H1 (cell line): ENCODE data around the gene MXD1. TPM values are rescaled to one million over a fixed set of nuclear protein-coding genes. Genes with fewer than 3 reads are reported as not detected.

Source experiments
- CTCF ChIA-PET: fragments of 300-600 bp; sonication (Branson Sonifier 250); formaldehyde crosslinking; loops from one replicate; lab custom pipeline; 2021; ENCODE audit not compliant: partially characterized antibody; lab: Charles Lee
- POLR2A ChIA-PET: fragments of 300-600 bp; sonication (Branson Sonifier 250); formaldehyde crosslinking; loops from one replicate; lab custom pipeline; 2021; ENCODE audit warnings: inconsistent platforms; ENCODE audit not compliant: partially characterized antibody; lab: Charles Lee
- DNase-seq, 2 experiments: peaks; one replicate each; pipeline versions ENCODE4 v3.0.0 to v3.0.0-alpha.2; 2010 to 2022; ENCODE audit warnings: low spot score in 2 of 2, low read depth in 1 of 2, mixed read lengths in 1 of 2
- FAIRE-seq: peaks from 2 replicates; lab custom pipeline; 2011; peaks lifted over from hg19 to GRCh38; lab: Jason Lieb, UNC
- H2AFZ ChIP-seq: 2 replicates; pipeline ENCODE4 v1.8.1; 2012; ENCODE audit warnings: low read length, inconsistent platforms
- H2AK5ac ChIP-seq: 2 replicates; pipeline ENCODE4 v1.6.1; 2013; ENCODE audit warnings: low read depth, low read length
- H2BK120ac ChIP-seq: replicated peaks from 2 replicates; pipeline ENCODE3; 2013; ENCODE audit warnings: low read depth, low read length, inconsistent platforms
- H2BK12ac ChIP-seq: 2 replicates; pipeline ENCODE4 v1.6.1; 2013; ENCODE audit warnings: low read depth, low read length
- H2BK15ac ChIP-seq: 2 replicates; pipeline ENCODE4 v1.6.1; 2013; ENCODE audit warnings: low read length
- H2BK20ac ChIP-seq: 2 replicates; pipeline ENCODE4 v1.6.1; 2013; ENCODE audit warnings: low read length
- H2BK5ac ChIP-seq: 2 replicates; pipeline ENCODE4 v1.6.1; 2013; ENCODE audit warnings: low read depth, low read length
- H3K14ac ChIP-seq: 2 replicates; pipeline ENCODE4 v1.6.1; 2013; ENCODE audit warnings: inconsistent platforms; ENCODE audit not compliant: insufficient read length
- H3K18ac ChIP-seq: 2 replicates; pipeline ENCODE4 v1.6.1; 2013; ENCODE audit warnings: low read length; ENCODE audit errors: extremely low read depth
- H3K23ac ChIP-seq: 2 replicates; pipeline ENCODE4 v1.6.1; 2013; ENCODE audit warnings: inconsistent platforms; ENCODE audit not compliant: insufficient read length
- H3K23me2 ChIP-seq: 2 replicates; pipeline ENCODE4 v1.6.1; 2013; ENCODE audit warnings: low read depth, low read length
- H3K27ac ChIP-seq: 2 replicates; pipeline ENCODE4 v1.6.1; 2011; ENCODE audit warnings: low read depth, low read length, inconsistent platforms
- H3K27me3 ChIP-seq, 4 experiments: replicated peaks in 1 of 4; 1 replicate in 1 of 4; 2 replicates in 3 of 4; pipeline versions ENCODE4 v1.6.1 to v1.8.1; 2011 to 2013; ENCODE audit warnings: low read length in 3 of 4, mild to moderate bottlenecking in 3 of 4, inconsistent platforms in 2 of 4, mixed read lengths in 2 of 4, moderate library complexity in 1 of 4; ENCODE audit not compliant: control insufficient read depth in 3 of 4, insufficient read depth in 3 of 4; ENCODE audit errors: extremely low read depth in 1 of 4
- H3K36me3 ChIP-seq, 4 experiments: 2 replicates each; pipeline versions ENCODE4 v1.6.1 to v1.8.1; 2011 to 2013; ENCODE audit warnings: mild to moderate bottlenecking in 4 of 4, low read length in 3 of 4, moderate library complexity in 2 of 4, control low read depth in 1 of 4, inconsistent platforms in 1 of 4; ENCODE audit not compliant: insufficient read depth in 4 of 4, control insufficient read depth in 2 of 4
- H3K4ac ChIP-seq: replicated peaks from 2 replicates; pipeline ENCODE3; 2013; ENCODE audit warnings: low read length, low read depth, mixed read lengths, inconsistent platforms; ENCODE audit not compliant: insufficient read length
- H3K4me1 ChIP-seq, 4 experiments: replicated peaks in 1 of 4; 1 replicate in 1 of 4; 2 replicates in 3 of 4; pipeline versions ENCODE4 v1.6.1 to v1.8.1; 2011 to 2013; ENCODE audit warnings: low read length in 3 of 4, inconsistent platforms in 2 of 4, mixed read lengths in 1 of 4; ENCODE audit not compliant: insufficient read depth in 4 of 4, control insufficient read depth in 3 of 4
- H3K4me2 ChIP-seq, 2 experiments: 2 replicates each; pipeline versions ENCODE4 v1.6.1 to v1.8.1; 2011 to 2013; ENCODE audit warnings: low read depth in 2 of 2, low read length in 2 of 2, control low read depth in 1 of 2, inconsistent platforms in 1 of 2, mild to moderate bottlenecking in 1 of 2; ENCODE audit not compliant: insufficient read depth in 1 of 2
- H3K4me3 ChIP-seq, 4 experiments: fragments of 200-600, 300-600 bp in 1 of 4; sonication (generic), shearing (Covaris generic), sonication (Bioruptor Twin) in 1 of 4; 2 replicates each; pipeline versions ENCODE4 v1.5.1 to v1.8.1; 2011 to 2016; ENCODE audit warnings: low read length in 4 of 4, low read depth in 3 of 4, control low read depth in 2 of 4, inconsistent platforms in 2 of 4, mild to moderate bottlenecking in 2 of 4, mixed read lengths in 1 of 4, moderate library complexity in 1 of 4; ENCODE audit not compliant: insufficient read depth in 2 of 4; ENCODE audit errors: extremely low read depth in 1 of 4
- H3K56ac ChIP-seq: replicated peaks from 2 replicates; pipeline ENCODE3; 2013; ENCODE audit warnings: low read depth, mild to moderate bottlenecking, mixed read lengths, low read length, inconsistent platforms; ENCODE audit not compliant: insufficient read length
- H3K79me1 ChIP-seq: 2 replicates; pipeline ENCODE4 v1.6.1; 2013; ENCODE audit warnings: low read depth, low read length, control low read depth
- H3K79me2 ChIP-seq, 2 experiments: 2 replicates each; pipeline versions ENCODE4 v1.6.1 to v1.8.1; 2012 to 2013; ENCODE audit warnings: low read length in 2 of 2, mild to moderate bottlenecking in 2 of 2, inconsistent platforms in 1 of 2; ENCODE audit not compliant: insufficient read depth in 2 of 2, control insufficient read depth in 1 of 2
- H3K9ac ChIP-seq, 4 experiments: replicated peaks in 1 of 4; 1 replicate in 1 of 4; 2 replicates in 3 of 4; pipeline versions ENCODE4 v1.6.1 to v1.8.1; 2011 to 2013; ENCODE audit warnings: low read depth in 3 of 4, low read length in 3 of 4, control low read depth in 2 of 4, mild to moderate bottlenecking in 2 of 4, moderate library complexity in 2 of 4, inconsistent platforms in 1 of 4; ENCODE audit errors: extremely low read depth in 1 of 4
- H3K9me3 ChIP-seq, 2 experiments: 2 replicates each; pipeline versions ENCODE4 v1.6.1 to v1.8.1; 2012 to 2013; ENCODE audit warnings: mild to moderate bottlenecking in 2 of 2, moderate library complexity in 2 of 2, control low read depth in 1 of 2, inconsistent platforms in 1 of 2, low read depth in 1 of 2, low read length in 1 of 2, mixed read lengths in 1 of 2; ENCODE audit not compliant: insufficient read depth in 2 of 2
- H4K20me1 ChIP-seq, 2 experiments: replicated peaks in 1 of 2; 2 replicates each; pipeline versions ENCODE3 to v1.8.1; 2011 to 2013; ENCODE audit warnings: inconsistent platforms in 2 of 2, low read length in 2 of 2, mild to moderate bottlenecking in 1 of 2; ENCODE audit not compliant: insufficient read depth in 2 of 2, control insufficient read depth in 1 of 2
- H4K5ac ChIP-seq: 2 replicates; pipeline ENCODE4 v1.6.1; 2013; ENCODE audit warnings: low read length, low read depth, mixed read lengths, inconsistent platforms; ENCODE audit not compliant: insufficient read length
- H4K8ac ChIP-seq: 2 replicates; pipeline ENCODE4 v1.8.0; 2013; ENCODE audit warnings: mild to moderate bottlenecking, moderate library complexity, low read length, inconsistent platforms; ENCODE audit not compliant: insufficient read depth; ENCODE audit errors: extremely low read depth
- H4K91ac ChIP-seq: replicated peaks from 2 replicates; pipeline ENCODE3; 2013; ENCODE audit warnings: low read length, mixed read lengths, inconsistent platforms; ENCODE audit not compliant: insufficient read length
- BRCA1 ChIP-seq: IDR thresholded peaks from 2 replicates; pipeline ENCODE4 v1.6.1; 2012; ENCODE audit warnings: low read depth, low read length, improper control_type of control experiment
- CBX8 ChIP-seq: fragments of 300-800, 300-1000 bp; sonication (generic); IDR thresholded peaks from 2 replicates; pipeline ENCODE4 v1.7.1; 2016; ENCODE audit warnings: low read depth, low read length, borderline replicate concordance
- CREB1 ChIP-seq: IDR thresholded peaks from 2 replicates; pipeline ENCODE4 v1.6.1; 2012; ENCODE audit warnings: inconsistent platforms
- CTBP2 ChIP-seq: IDR thresholded peaks from 2 replicates; pipeline ENCODE4 v1.7.0; 2011; ENCODE audit warnings: borderline replicate concordance, mild to moderate bottlenecking, moderate library complexity, mixed read lengths, low read length; ENCODE audit not compliant: insufficient read depth, insufficient read length
- JUN ChIP-seq: IDR thresholded peaks from 2 replicates; pipeline ENCODE4 v1.6.1; 2011; ENCODE audit warnings: low read depth, mild to moderate bottlenecking, improper control_type of control experiment, low read length
- MAFK ChIP-seq: IDR thresholded peaks from 2 replicates; pipeline ENCODE4 v1.6.1; 2012; ENCODE audit warnings: low read depth, mild to moderate bottlenecking, improper control_type of control experiment, low read length
- POU5F1 ChIP-seq: IDR thresholded peaks from 2 replicates; pipeline ENCODE4 v1.6.1; 2011; ENCODE audit warnings: low read depth, mild to moderate bottlenecking, low read length, moderate library complexity
- RFX5 ChIP-seq: IDR thresholded peaks from 2 replicates; pipeline ENCODE4 v1.6.1; 2011; ENCODE audit warnings: low read depth, low read length, improper control_type of control experiment, borderline replicate concordance
- SAP30 ChIP-seq: fragments of 300-600 bp; sonication (generic); IDR thresholded peaks from 2 replicates; pipeline ENCODE4 v1.7.1; 2012; ENCODE audit warnings: low read length, moderate library complexity, mild to moderate bottlenecking, inconsistent platforms; ENCODE audit not compliant: insufficient read depth, insufficient replicate concordance
- TEAD4 ChIP-seq: IDR thresholded peaks from 2 replicates; pipeline ENCODE4 v1.6.1; 2012; ENCODE audit warnings: low read depth, low read length, inconsistent platforms, mixed read lengths
- WGBS, 2 experiments: shearing (Covaris generic) in 1 of 2; methylation state at CpG; one replicate each; pipeline versions ENCODE4 v1.1.6 to v1.1.7; 2013 to 2015; ENCODE audit warnings: low lambda C conversion rate in 2 of 2, mixed read lengths in 2 of 2, inconsistent platforms in 1 of 2, low coverage in 1 of 2, missing lambda C conversion rate in 1 of 2; ENCODE audit not compliant: insufficient replicate concordance in 2 of 2, insufficient coverage in 1 of 2, insufficient read length in 1 of 2; ENCODE audit errors: extremely low coverage in 1 of 2, missing lambda C conversion rate in 1 of 2; 5-methylcytosine and 5-hydroxymethylcytosine counted together
- polyA plus RNA-seq, 7 experiments: library from polyadenylated mRNA; depleted of rRNA in 3 of 7; stranded (reverse) in 5 of 7; unstranded in 2 of 7; fragments of >200 nt in 5 of 7; fragments of 200-250 nt in 2 of 7; gene quantifications; 1 replicate in 5 of 7; 2 replicates in 1 of 7; 4 replicates in 1 of 7; pipeline versions ENCODE4 v1.2.1 to v1.2.3, GENCODE V29; 2011 to 2013; ENCODE audit warnings: missing spikeins in 2 of 7, mixed read lengths in 2 of 7
- total RNA-seq: library from RNA; stranded (reverse); fragmentation: NEBNext Ultra II Directional; extraction: Animal tissue kit (Norgen Biotek cat#: 25700); gene quantifications from 2 replicates; pipeline ENCODE4 v1.2.1, GENCODE V29; 2021
- TF ChIP-seq, protein P1 (sequence below): IDR thresholded peaks from 2 replicates; pipeline ENCODE4 v1.6.1; 2012; ENCODE audit warnings: low read length, inconsistent platforms

MXD1 gene
- total and polyA plus RNA-seq, 2 of the 8 experiments (the other 6 are each of a cell fraction or from before 2014, with no cell fraction given), result 1.6 to 2.6 TPM

DNA sequence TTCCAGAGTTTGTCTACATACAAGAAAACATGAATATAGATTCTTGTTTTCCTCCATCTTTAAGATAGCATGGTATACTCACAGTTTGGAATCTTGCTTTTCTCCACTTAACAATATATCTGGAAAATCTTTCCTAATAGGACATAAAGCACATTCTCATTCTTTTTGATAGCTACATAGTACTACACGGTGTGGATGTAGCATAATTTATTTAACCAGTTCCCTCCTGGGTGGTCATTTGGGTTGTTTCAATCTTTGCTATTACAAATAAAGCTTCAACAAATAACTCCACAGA lies 19.7 kb downstream of the MXD1 start:
- Histone ChIP-seq H3K79me1 (no peaks in the 10 kb centered on the region), H3K4ac (no peak overlapping the region), H2BK20ac (no peak overlapping the region), H3K14ac (no peak overlapping the region), H4K91ac (no peak overlapping the region), H4K5ac (no peak overlapping the region), H3K36me3 (peaks cover 0 to 4% (median 0%) of the 10 kb centered on the region in 4 experiments; a peak in 2 of 8 replicates), H3K27ac (no peak overlapping the region), H3K23ac (no peak overlapping the region), H3K56ac (no peak overlapping the region), H3K9ac (no peak overlapping the region), H3K4me2 (no peak overlapping the region), H3K18ac (no peak overlapping the region), H3K27me3 (no peaks in the 10 kb centered on the region), H3K4me3 (no peak overlapping the region), H2BK15ac (no peak overlapping the region), H2AFZ (no peak overlapping the region), H4K20me1 (no peaks in the 10 kb centered on the region), H3K23me2 (no peaks in the 10 kb centered on the region), H3K9me3 (no peaks in the 10 kb centered on the region), H2BK5ac (no peak overlapping the region), H2AK5ac (no peak overlapping the region), H3K79me2 (no peaks in the 10 kb centered on the region), H2BK12ac (no peak overlapping the region), H3K4me1 (peaks cover 0 to 6% (median 3%) of the 10 kb centered on the region in 4 experiments; a peak in 3 of 7 replicates), H2BK120ac (no peak overlapping the region), H4K8ac (no peak overlapping the region)
- ChIA-PET POLR2A (interaction anchor here (1.1 to 2.3 kb wide), 2 partner anchors 20 to 132 kb away, joined by 4 to 6 read pairs; partner anchors contain the start of gene MXD1), CTCF (interaction anchor here (0.8 to 2.8 kb wide), 6 partner anchors 11 to 137 kb away, joined by 3 to 11 read pairs (median 6); no protein-coding TSS in a partner anchor)
- DNase-seq, result no peak
- TF ChIP-seq SAP30 (no peak), JUN (no peak), CBX8 (no peak), POU5F1 (no peak), CTBP2 (no peak), MAFK (no peak), BRCA1 (no peak), RFX5 (no peak), CREB1 (no peak), TEAD4 (no peak)
- TF ChIP-seq, protein P1, sequence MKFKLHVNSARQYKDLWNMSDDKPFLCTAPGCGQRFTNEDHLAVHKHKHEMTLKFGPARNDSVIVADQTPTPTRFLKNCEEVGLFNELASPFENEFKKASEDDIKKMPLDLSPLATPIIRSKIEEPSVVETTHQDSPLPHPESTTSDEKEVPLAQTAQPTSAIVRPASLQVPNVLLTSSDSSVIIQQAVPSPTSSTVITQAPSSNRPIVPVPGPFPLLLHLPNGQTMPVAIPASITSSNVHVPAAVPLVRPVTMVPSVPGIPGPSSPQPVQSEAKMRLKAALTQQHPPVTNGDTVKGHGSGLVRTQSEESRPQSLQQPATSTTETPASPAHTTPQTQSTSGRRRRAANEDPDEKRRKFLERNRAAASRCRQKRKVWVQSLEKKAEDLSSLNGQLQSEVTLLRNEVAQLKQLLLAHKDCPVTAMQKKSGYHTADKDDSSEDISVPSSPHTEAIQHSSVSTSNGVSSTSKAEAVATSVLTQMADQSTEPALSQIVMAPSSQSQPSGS, result no peak
- 85% methylated on average over 1 of the region's 1 CpG; no CpG with 5 or more reads in 1 of the 2 experiments for WGBS, 2 experiments
- FAIRE-seq, result no peak
